Right cardiac atrium (tissue), 5 donors: ENCODE data around the gene USP24. TPM values are rescaled to one million over a fixed set of nuclear protein-coding genes. Genes with fewer than 3 reads are reported as not detected.
A peak's percentile ranks its signal among the peaks of the same experiment; 100 is the strongest.
"Not testable (repeated sequence)": the region's sequence is repeated elsewhere in the genome, so short reads cannot be mapped to it uniquely, and the experiment has no call there.

Source experiments
- ATAC-seq, 2 donors: fragments of 200-7000 bp; cut with Tn5 transposase; one replicate each; pipeline versions ENCODE4 v1.8.0 to v1.9.1; 2020; ENCODE audit warnings: moderate library complexity in 2 of 2, mild to moderate bottlenecking in 1 of 2
- DNase-seq, 3 donors: peaks; one replicate each; pipeline ENCODE4 v3.0.0-alpha.2; 2020
- H3K27ac ChIP-seq: one replicate; pipeline ENCODE4 v1.5.1; 2013; ENCODE audit warnings: mild to moderate bottlenecking, low read length, control low read depth, moderate library complexity
- H3K27me3 ChIP-seq: one replicate; pipeline ENCODE4 v1.6.1; 2013; ENCODE audit not compliant: control insufficient read depth, insufficient read depth
- H3K4me1 ChIP-seq: one replicate; pipeline ENCODE4 v1.6.1; 2013; ENCODE audit warnings: low read length; ENCODE audit not compliant: control insufficient read depth, insufficient read depth
- H3K4me3 ChIP-seq: one replicate; pipeline ENCODE4 v1.5.1; 2013; ENCODE audit warnings: low read length, control low read depth
- H3K9me3 ChIP-seq: one replicate; pipeline ENCODE4 v1.6.1; 2013; ENCODE audit warnings: low read length; ENCODE audit not compliant: control insufficient read depth
- WGBS: extraction: QIAGEN DNeasy Blood & Tissue Kit; methylation state at CpG from one replicate; pipeline ENCODE4 v1.1.7; 2013; 5-methylcytosine and 5-hydroxymethylcytosine counted together
- intact Hi-C, 4 donors: fragments of 100-400 bp; cut with DNase I; formaldehyde crosslinking; loops; one replicate each; pipeline versions ENCODE4 v1.11.0 to v1.14.0; 2022 to 2023
- polyA plus RNA-seq: library from polyadenylated mRNA; stranded (reverse); fragments of 200-250 nt; gene quantifications from one replicate; pipeline ENCODE4 v1.2.3, GENCODE V29; 2013
- total RNA-seq, 4 donors: library from RNA; stranded (reverse); fragmentation: NEBNext Ultra II Directional; extraction: Animal tissue kit (Norgen Biotek cat#: 25700); gene quantifications; one replicate each; pipeline ENCODE4 v1.2.1, GENCODE V29; 2021
- donor health status: healthy with polysubstance abuse.
- donor health status: DM: no; HTN: yes; CAD: no.
- donor health status: DM: no; HTN: no; CAD: no.
- donor health status: DM: no; HTN: yes; CAD: no; lungs with severe emphysema.
- donor health status: DM: yes; HTN: yes; CAD: no.

USP24 gene
- total and polyA plus RNA-seq, 5 donors: 11.4 to 35.7 (median 34.7) TPM

- peaks cover 14% of the 10 kb centered on the region for H3K4me1 ChIP-seq
- DNase-seq: no peak
- ATAC-seq: peak; percentile 69 to 78
- 26% methylated on average over 5 of the region's 5 CpGs for WGBS
- H3K4me3 ChIP-seq: no peak overlapping the region
- no peaks in the 10 kb centered on the region for H3K9me3 ChIP-seq
- no peaks in the 10 kb centered on the region for H3K27me3 ChIP-seq
- H3K27ac ChIP-seq: peak overlapping the region; percentile 89
- intact Hi-C loops: no loop called here
These were observed 18.6 kb downstream of the USP24 start for GRCh38 chr1:55196433-55197035.

GRCh38 chr1:55195521-55196233 is 19.5 kb downstream of the USP24 start:
- no peak overlapping the region for H3K4me3 ChIP-seq
- H3K27ac ChIP-seq: no peak overlapping the region
- H3K4me1 ChIP-seq: peaks cover 14% of the 10 kb centered on the region
- 88% methylated on average over 3 of the region's 3 CpGs for WGBS
- no peaks in the 10 kb centered on the region for H3K27me3 ChIP-seq
- intact Hi-C loops: no loop called here
- ATAC-seq: no peak
- H3K9me3 ChIP-seq: no peaks in the 10 kb centered on the region
- no peak for DNase-seq

- DNase-seq: no peak
- no peak overlapping the region for H3K27ac ChIP-seq
- no peaks in the 10 kb centered on the region for H3K27me3 ChIP-seq
- ATAC-seq: no peak
- H3K9me3 ChIP-seq: no peaks in the 10 kb centered on the region
- H3K4me3 ChIP-seq: no peak overlapping the region
- WGBS: 72% methylated on average over 3 of the region's 3 CpGs
- intact Hi-C loops: no loop called here
- peaks cover 14% of the 10 kb centered on the region for H3K4me1 ChIP-seq
These were observed 20.3 kb downstream of the USP24 start for GRCh38 chr1:55194851-55195250.

- intact Hi-C loops: no loop called here
- DNase-seq: no peak
- H3K4me1 ChIP-seq: peaks cover 14% of the 10 kb centered on the region
- WGBS: 79% methylated on average over 1 of the region's 1 CpG
- no peaks in the 10 kb centered on the region for H3K27me3 ChIP-seq
- ATAC-seq: no peak
- no peaks in the 10 kb centered on the region for H3K9me3 ChIP-seq
- H3K27ac ChIP-seq: no peak overlapping the region
- no peak overlapping the region for H3K4me3 ChIP-seq
These were observed 23.1 kb downstream of the USP24 start for GRCh38 chr1:55192093-55192492.

- WGBS: 88% methylated on average over 11 of the region's 11 CpGs
- H3K4me3 ChIP-seq, H3K9me3 ChIP-seq, DNase-seq, H3K27me3 ChIP-seq, ATAC-seq, H3K27ac ChIP-seq, intact Hi-C loops, H3K4me1 ChIP-seq: not testable (repeated sequence)
These were observed 23.8 kb downstream of the USP24 start for GRCh38 chr1:55191219-55191952.

- no peaks in the 10 kb centered on the region for H3K27me3 ChIP-seq
- intact Hi-C loops: no loop called here
- ATAC-seq: no peak
- no peak overlapping the region for H3K27ac ChIP-seq
- H3K4me1 ChIP-seq: peaks cover 5% of the 10 kb centered on the region
- no peaks in the 10 kb centered on the region for H3K9me3 ChIP-seq
- DNase-seq: no peak
- 87% methylated on average over 4 of the region's 4 CpGs for WGBS
- no peak overlapping the region for H3K4me3 ChIP-seq
These were observed 25.1 kb downstream of the USP24 start for GRCh38 chr1:55190109-55190508.

- 88% methylated on average over 5 of the region's 5 CpGs for WGBS
- no peak for DNase-seq
- intact Hi-C loops: no loop called here
These were observed 26.3 kb downstream of the USP24 start for GRCh38 chr1:55188909-55189308.

GRCh38 chr1:55185832-55186231 is 29.3 kb downstream of the USP24 start:
- Histone ChIP-seq H3K27me3 (no peaks in the 10 kb centered on the region), H3K4me1 (no peaks in the 10 kb centered on the region), H3K9me3 (no peaks in the 10 kb centered on the region), H3K27ac (no peak overlapping the region), H3K4me3 (no peak overlapping the region)
- intact Hi-C loops: no loop called here
- WGBS: 85% methylated on average over 2 of the region's 2 CpGs
- DNase-seq (no peak), ATAC-seq (no peak)

More at GRCh38 chr1:55188909-55189308, 26.3 kb downstream of the USP24 start:
- Histone ChIP-seq H3K27me3 (no peaks in the 10 kb centered on the region), H3K9me3 (no peaks in the 10 kb centered on the region), H3K27ac (no peak overlapping the region), H3K4me3 (no peak overlapping the region), H3K4me1 (no peaks in the 10 kb centered on the region)
- no peak for ATAC-seq

- Histone ChIP-seq H3K27me3 (no peaks in the 10 kb centered on the region), H3K9me3 (no peaks in the 10 kb centered on the region), H3K4me3 (no peak overlapping the region), H3K27ac (no peak overlapping the region), H3K4me1 (peaks cover 6% of the 10 kb centered on the region)
- 99% methylated on average over 5 of the region's 5 CpGs for WGBS
- DNase-seq: no peak
- no peak for ATAC-seq
- intact Hi-C loops: no loop called here
These were observed 30.3 kb downstream of the USP24 start for GRCh38 chr1:55184859-55185258.

- H3K4me1 ChIP-seq: peaks cover 9% of the 10 kb centered on the region
- no peak for DNase-seq
- no peak overlapping the region for H3K27ac ChIP-seq
- ATAC-seq: no peak
- H3K4me3 ChIP-seq: no peak overlapping the region
- H3K9me3 ChIP-seq: no peaks in the 10 kb centered on the region
- intact Hi-C loops: no loop called here
- no peaks in the 10 kb centered on the region for H3K27me3 ChIP-seq
These were observed 33.5 kb downstream of the USP24 start for GRCh38 chr1:55181666-55182065.

GRCh38 chr1:55180075-55180670 is 35.0 kb downstream of the USP24 start:
- ATAC-seq: no peak
- intact Hi-C loops: no loop called here
- DNase-seq: no peak
- Histone ChIP-seq H3K4me1 (peaks cover 9% of the 10 kb centered on the region), H3K27ac (no peak overlapping the region), H3K27me3 (no peaks in the 10 kb centered on the region), H3K9me3 (no peaks in the 10 kb centered on the region), H3K4me3 (no peak overlapping the region)
- 94% methylated on average over 5 of the region's 5 CpGs for WGBS
